22Rv1 (cell line): ENCODE measurements around the gene FAM222A.

Experiments used
- CTCF ChIP-seq: fragments of 450-650 bp; IDR thresholded peaks from 2 replicates; pipeline ENCODE4 v1.5.1; 2017; ENCODE audit warnings: mild to moderate bottlenecking
- ZFX ChIP-seq: fragments of 450-650 bp; IDR thresholded peaks from 2 replicates; pipeline ENCODE4 v1.6.1; 2017; ENCODE audit warnings: antibody characterized with exemption, borderline replicate concordance

GRCh38 chr12:109673379-109673778, 40.2 kb upstream of the FAM222A start:
- no peak for TF ChIP-seq CTCF
- no peak for TF ChIP-seq ZFX
